ENCODE measurements around the gene ZNF264.

- TF ChIP-seq, protein P1, sequence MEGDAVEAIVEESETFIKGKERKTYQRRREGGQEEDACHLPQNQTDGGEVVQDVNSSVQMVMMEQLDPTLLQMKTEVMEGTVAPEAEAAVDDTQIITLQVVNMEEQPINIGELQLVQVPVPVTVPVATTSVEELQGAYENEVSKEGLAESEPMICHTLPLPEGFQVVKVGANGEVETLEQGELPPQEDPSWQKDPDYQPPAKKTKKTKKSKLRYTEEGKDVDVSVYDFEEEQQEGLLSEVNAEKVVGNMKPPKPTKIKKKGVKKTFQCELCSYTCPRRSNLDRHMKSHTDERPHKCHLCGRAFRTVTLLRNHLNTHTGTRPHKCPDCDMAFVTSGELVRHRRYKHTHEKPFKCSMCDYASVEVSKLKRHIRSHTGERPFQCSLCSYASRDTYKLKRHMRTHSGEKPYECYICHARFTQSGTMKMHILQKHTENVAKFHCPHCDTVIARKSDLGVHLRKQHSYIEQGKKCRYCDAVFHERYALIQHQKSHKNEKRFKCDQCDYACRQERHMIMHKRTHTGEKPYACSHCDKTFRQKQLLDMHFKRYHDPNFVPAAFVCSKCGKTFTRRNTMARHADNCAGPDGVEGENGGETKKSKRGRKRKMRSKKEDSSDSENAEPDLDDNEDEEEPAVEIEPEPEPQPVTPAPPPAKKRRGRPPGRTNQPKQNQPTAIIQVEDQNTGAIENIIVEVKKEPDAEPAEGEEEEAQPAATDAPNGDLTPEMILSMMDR (IDR thresholded peaks at IDR 0.05; ENCODE audit: low read depth, low read length, missing input control) = no peak
- TF ChIP-seq TAF1 (conservative IDR thresholded peaks at IDR 0.05) = no peak
- no peak for TF ChIP-seq REST (IDR thresholded peaks at IDR 0.05)
- no peak for TF ChIP-seq HNF4A (conservative IDR thresholded peaks at IDR 0.05)
- TF ChIP-seq FOXA1 (IDR thresholded peaks at IDR 0.05) = no peak
- TF ChIP-seq JUND (IDR thresholded peaks at IDR 0.05) = no peak
These were observed 29.2 kb upstream of the ZNF264 start for GRCh38 chr19:57161985-57162539.
